GM10847 (cell line): ENCODE results near the gene KIF16B.

Experiments
- POLR2A ChIP-seq: IDR thresholded peaks from 2 replicates; pipeline ENCODE4 v1.6.1; 2011; ENCODE audit not compliant: insufficient read length; ENCODE audit errors: extremely low read depth

Gene KIF16B

DNA sequence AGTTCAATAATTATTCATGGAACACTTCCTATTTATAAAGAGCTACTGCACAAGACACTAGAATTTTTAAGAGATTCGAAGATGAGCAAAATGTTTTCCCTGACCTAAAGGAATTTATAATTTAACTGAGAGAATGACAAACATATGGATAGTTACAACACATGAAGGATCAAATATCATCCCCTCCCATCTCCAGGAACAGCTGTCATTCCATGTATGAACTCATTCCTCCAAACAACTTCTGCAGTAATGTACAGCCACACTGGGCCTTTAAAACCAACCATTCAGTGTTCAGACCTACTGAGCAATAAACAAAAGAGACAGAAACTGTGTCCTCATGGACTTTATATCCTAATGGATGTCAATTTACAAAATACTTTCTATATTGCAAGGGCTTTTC, 87.8 kb downstream of the KIF16B start:
- TF ChIP-seq POLR2A = no peak

DNA sequence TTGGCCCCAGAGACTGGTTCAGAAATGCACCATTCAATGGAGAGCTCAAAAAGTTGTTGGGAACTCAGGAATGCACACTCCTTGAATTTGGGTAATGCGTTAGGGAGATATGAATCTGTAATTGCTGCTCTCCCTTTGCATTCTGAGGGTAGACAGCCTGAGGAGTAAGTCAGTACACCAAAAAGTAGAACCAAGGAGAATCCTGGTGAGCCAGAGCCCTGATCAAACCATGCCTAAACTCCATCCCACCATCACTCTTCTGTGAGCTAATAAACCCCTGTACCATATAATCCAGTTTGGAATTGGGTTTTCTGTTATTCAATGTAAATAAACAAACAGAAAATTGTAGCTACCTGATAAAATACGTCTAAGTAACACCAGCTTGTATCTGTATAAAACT, 90.2 kb downstream of the KIF16B start:
- no peak for TF ChIP-seq POLR2A

DNA sequence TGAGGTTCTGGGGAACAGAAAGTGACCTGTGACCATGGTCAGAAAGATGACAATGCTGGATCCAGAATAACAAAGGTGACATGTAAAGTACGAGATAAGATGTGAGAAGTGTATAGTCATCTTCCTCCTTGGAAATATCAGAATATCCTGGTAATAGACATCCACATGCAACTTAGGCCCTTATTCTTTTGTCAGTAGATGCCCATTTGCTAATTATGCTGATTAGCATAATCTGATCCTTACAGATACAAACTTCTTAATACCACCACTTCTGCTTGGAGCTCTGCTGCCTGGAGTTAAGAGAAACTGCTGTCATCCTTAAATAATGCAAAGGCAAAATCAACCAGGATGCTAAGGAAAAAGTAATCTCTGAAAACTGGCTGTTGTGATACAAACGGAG, 91.3 kb downstream of the KIF16B start:
- no peak for TF ChIP-seq POLR2A

DNA sequence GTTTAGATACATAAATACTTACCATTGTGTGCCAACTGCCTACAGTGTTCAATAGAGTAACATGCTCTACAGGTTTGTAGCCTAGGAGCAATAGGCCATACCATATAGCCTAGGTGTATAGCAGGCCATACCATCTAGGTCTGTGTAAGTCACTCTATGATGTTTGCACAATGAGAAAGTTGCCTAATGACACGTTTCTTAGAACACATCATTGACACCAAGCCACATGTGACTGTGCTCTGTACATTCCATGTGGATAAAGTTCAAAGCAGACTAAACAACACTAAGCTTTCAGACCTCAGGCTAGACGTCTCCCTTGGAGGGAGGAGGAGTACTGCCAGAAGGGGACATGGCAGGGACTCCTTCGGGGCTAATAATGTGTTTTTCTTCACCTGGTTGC, 93.6 kb downstream of the KIF16B start:
- TF ChIP-seq POLR2A = no peak

DNA sequence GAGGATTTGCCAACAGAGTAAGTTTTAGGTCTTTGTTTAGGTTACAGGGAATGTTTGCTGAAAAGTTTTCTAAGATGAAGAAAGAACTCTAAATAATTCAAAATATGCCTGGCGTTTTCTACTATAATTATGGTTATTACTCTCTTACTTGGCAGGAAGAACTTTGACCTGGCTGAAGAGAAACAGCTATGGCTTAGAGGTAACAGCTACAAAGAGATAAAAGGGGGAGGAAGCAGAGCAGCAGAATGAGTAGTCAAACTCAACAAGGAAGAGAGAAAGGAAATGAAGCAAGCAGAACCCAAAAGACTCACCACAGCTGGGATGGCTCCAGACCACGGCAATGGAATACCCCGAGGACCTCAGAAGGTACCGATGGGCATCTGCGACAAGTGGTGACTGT, 95.6 kb downstream of the KIF16B start:
- TF ChIP-seq POLR2A = no peak

DNA sequence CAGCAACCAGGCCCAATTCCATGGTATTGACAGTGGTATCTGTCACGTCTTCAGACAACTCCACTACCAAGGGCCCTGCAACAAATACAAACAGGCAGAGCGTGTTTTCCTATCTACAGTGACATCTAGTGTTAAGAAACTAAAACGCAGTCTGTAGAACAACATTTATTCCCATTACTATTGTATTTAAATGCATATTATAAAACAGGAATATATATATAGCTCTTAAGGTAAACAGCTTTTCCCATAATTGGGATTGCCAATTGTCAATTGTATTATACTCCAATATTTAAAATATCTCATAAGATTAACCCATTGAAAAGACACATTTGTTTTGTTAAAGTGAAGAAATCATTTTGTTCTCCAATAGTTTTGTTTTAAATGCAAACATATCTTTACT, 97.2 kb downstream of the KIF16B start:
- TF ChIP-seq POLR2A = no peak

DNA sequence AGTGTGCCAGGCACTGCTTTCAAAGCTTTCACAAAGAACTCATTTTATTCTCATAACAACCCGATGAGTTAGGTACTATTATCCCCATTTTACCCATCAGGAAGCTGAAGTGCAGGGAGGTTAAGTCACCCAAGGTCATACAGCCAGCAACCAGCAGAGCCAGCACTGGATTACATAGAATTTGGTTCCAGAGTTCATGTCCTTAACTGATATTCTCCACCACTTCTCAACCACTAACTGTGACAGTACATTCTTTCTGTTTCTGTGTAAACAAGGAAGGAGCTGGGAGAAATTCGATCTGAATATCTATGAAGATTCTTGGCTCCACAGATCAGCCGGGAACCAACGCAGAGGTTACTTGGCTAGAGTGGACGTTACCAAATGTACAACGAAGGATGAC, 98.0 kb downstream of the KIF16B start:
- no peak for TF ChIP-seq POLR2A

DNA sequence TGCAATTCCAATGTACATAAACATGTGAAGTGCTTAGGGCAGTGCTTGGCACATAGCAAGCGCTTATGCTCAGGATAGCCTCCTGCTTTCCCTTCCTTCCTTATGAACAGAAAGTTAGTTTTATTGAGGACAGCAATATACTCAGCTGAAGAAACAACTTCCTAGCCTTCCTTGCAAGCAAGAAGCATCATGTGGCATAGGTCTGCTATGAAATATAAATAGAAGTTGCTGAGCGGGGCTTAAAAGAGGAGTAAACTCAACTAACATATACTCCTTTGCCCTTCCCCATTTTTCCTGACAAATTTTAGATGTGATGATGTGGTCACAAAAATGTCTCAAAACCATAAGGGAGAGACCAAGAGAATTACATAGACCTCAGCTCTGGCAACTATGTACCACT, 98.9 kb downstream of the KIF16B start:
- no peak for TF ChIP-seq POLR2A

DNA sequence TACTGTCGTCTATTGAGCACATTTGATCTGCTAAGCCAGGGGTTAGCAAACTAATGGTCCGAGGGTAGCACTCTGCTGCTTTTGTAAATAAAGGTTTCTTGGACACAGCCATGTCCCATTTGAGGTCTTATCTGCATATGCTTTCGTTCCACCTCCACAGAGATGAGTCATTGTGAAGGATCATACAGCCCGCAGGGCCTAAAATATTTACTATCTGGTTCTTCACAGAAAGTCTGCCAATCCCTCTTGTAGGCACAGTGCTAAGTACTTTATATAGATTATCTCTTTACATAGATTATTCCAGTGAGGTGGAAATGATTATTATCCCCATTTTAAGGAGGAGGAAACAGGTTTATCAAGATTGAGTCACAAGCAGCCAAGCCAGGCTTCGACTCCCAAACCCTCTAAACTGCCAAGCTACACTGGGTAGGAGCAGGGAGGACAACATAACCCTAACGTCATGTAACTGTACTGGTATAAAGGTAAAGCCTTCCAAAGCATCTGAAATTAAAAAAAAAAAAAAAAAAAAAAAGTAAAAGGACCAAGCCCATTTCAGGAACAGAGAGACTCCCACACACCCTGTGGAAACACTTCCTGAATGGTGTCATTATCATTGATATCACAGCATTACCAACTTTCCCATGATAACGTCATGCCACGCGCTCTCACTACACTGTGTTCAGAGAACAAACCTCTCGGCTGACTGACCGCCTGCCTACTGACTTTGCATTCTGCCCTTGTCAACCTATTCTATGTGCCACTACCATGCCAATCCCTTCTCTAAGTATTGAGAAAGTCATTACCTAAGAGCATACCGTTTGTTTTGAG, 101.0 kb downstream of the KIF16B start:
- TF ChIP-seq POLR2A = no peak

DNA sequence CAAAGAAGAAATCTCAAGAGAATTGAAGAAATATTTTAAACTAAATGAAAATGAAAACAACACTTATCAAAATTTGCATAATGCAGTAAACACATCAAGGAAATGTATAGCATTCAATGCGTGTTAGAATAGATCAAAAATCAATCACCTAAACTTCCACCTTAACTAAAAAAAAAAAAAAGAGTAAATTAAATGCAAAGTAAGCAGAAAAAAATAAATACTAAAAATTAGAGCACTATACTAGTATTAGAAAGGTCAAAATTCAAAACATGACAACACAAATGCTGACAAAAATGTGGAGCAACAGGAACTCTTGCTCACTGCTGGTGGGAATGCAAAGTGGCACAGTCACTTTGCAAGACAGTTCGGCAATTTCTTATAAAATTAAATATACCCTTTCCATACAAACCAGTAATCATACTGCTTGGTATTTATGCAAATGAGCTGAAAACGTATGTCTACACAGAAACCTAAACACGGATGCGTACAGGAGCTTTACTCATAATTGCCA, 103.8 kb downstream of the KIF16B start:
- no peak for TF ChIP-seq POLR2A

DNA sequence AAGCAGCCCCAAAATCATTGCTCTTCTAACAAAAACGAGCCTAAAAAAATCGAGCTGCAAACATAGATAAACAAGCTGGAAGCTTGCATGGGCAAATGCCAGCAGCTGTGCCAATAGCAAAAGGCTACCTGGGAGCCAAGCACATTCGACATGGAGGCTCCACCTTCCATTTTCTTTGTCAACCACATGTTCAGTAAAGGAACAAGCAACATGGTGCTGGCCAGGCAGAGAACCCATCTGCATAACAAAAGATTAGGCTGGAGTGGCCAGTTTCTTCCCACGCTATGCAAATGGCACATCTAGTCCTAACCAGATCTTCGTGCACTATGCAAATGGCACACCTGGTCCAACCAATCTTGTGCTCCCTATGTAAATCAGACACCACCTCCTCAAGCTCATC, 110.5 kb downstream of the KIF16B start:
- TF ChIP-seq POLR2A = no peak

DNA sequence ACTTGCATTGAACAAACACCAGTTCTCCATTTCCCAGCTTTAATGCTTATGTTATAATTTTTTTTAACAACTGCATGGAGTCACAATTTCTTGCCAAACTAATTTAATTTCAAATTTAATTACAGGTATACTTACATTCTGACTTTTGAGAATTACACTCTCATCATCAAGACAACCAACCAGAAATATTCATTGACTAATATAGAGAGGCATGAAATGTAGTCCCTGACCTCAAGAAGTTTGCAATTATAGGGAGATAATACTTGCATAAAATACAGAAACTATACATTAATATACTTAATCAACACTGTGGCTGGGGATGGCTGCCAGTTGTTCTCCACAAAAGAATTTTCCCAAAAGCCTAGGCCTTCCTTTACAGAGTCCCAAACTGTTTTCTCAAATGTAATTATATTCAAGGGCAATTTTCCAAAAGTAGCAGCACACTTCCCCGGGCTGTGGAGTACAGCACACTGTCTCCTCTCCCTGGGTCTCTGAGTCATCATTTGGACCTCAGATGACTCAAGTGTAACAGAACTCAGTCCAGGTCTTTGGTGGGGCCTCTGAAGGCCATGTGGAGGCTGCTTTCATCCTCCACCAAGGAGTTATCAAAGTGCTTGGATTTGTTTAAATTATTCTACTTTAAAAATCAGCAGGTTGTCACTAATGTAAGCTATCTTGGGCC, 114.1 kb downstream of the KIF16B start:
- TF ChIP-seq POLR2A = no peak

DNA sequence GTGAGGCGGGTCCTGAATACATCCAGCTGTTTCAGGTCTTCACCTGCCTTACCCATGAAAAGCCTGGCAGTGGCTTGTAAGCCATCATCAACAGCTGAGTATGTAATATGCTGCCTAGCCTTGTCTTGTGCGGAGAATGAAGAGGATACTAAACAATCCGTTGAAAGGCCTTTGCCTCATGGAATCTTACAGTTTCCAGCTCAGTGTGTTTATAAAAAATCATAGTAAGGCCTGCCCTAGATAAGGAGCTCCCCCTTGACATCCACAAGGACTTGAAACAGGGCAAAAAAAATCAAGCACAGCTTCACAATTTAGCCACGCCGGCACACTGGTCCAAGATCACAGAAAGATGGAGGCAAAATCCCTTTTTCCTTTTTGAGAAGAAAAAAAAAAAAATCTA, 115.7 kb downstream of the KIF16B start:
- no peak for TF ChIP-seq POLR2A

DNA sequence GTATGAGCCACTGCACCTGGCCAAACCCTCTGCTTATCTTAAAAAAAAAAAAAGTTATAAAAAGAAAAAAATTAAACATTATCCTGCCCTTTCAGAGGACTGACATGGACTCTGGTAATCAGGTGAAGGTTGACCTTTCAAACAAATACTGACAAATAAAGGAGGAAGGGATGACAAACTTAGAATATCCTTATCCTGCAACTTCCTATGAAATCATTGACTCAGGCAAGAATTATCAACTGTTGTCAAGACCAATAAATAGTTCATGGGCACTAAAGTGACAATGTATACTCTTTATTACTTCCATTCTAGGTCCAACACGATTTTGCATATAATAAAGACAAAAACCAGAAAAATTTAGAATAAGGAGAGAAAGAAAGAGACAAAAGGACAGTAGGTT, 117.9 kb downstream of the KIF16B start:
- no peak for TF ChIP-seq POLR2A

DNA sequence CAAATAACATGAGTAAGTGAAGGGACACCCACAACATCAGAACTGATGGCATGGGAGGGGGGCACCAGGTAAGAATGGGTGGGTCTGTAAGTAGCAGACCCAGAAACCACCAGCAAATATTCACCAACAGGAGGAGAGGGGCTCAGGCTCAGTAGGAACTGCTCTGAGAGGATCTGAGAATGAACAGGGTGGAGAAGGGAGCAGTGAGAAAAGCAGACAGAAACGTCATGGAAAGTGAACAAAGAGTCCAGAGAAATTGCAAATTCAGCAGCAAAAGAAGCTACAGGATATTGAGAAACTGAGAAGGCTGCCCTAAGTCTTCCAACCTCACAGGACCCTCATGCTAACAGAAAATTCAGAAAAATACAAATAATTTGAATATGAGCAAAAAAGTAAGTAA, 121.3 kb downstream of the KIF16B start:
- TF ChIP-seq POLR2A = no peak

DNA sequence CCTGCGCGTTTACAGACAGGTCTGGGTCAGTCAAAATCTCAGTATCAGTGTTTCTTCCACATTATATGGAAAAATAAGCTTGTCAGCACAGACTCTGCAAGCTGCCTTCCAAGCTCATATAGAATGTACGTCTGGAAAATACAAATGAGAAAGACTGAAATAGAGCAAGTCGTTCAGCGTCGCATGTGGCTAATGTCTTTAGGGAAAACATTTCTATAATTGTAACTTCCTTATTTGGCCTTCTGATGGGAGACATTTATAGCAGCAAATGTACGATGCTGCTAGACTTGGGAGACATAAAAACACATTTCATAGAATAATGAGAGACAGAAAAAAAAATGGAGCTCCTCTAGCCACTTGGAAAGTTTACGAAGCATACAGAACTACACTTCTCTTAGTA, 122.2 kb downstream of the KIF16B start:
- TF ChIP-seq POLR2A = no peak
